SK-N-SH treated with all-trans-retinoic acid at 6 μM for 48 hours (cell line): ENCODE results near the gene MRPL28.

ENCODE experiments used
- ATAC-seq: fragments of 200-7000 bp; cut with Tn5 transposase; 3 replicates; pipeline ENCODE4 v1.9.1; 2020; ENCODE audit warnings: mild to moderate bottlenecking, moderate library complexity
- CREB5 ChIP-seq: fragments of 250-450 bp; sonication (Bioruptor Pico); IDR thresholded peaks from 2 replicates; pipeline ENCODE4 v1.5.1; 2020; ENCODE audit warnings: low read depth, mild to moderate bottlenecking, moderate library complexity
- CSDC2 ChIP-seq: fragments of 250-450 bp; sonication (Bioruptor Pico); IDR thresholded peaks from 2 replicates; pipeline ENCODE4 v1.5.0; 2020; ENCODE audit warnings: mild to moderate bottlenecking, moderate library complexity
- GLIS3 ChIP-seq: fragments of 250-450 bp; sonication (Bioruptor Pico); IDR thresholded peaks from 2 replicates; pipeline ENCODE4 v1.5.0; 2020; ENCODE audit warnings: mild to moderate bottlenecking, moderate library complexity
- POU6F1 ChIP-seq: fragments of 250-450 bp; sonication (Bioruptor Pico); IDR thresholded peaks from 2 replicates; pipeline ENCODE4 v1.8.0; 2021; ENCODE audit warnings: low read depth, mild to moderate bottlenecking, moderate library complexity, borderline replicate concordance
- PPARA ChIP-seq: fragments of 250-450 bp; sonication (Bioruptor Pico); IDR thresholded peaks from 2 replicates; pipeline ENCODE4 v1.5.0; 2020; ENCODE audit warnings: mild to moderate bottlenecking, borderline replicate concordance
- SNAI2 ChIP-seq: fragments of 250-450 bp; sonication (Bioruptor Pico); IDR thresholded peaks from 2 replicates; pipeline ENCODE4 v1.5.0; 2020; ENCODE audit warnings: mild to moderate bottlenecking, moderate library complexity
- TSHZ2 ChIP-seq: fragments of 250-450 bp; sonication (Bioruptor Pico); IDR thresholded peaks from 2 replicates; pipeline ENCODE4 v1.5.0; 2020; ENCODE audit warnings: mild to moderate bottlenecking, moderate library complexity
- ZFP3 ChIP-seq: fragments of 250-450 bp; sonication (Bioruptor Pico); IDR thresholded peaks from 2 replicates; pipeline ENCODE4 v1.5.0; 2020; ENCODE audit warnings: mild to moderate bottlenecking, moderate library complexity
- ZFP30 ChIP-seq: fragments of 450-650 bp; formaldehyde crosslinking; IDR thresholded peaks from 2 replicates; pipeline ENCODE4 v1.5.0; 2022; ENCODE audit warnings: mild to moderate bottlenecking, moderate library complexity
- ZNF565 ChIP-seq: fragments of 450-650 bp; formaldehyde crosslinking; conservative IDR thresholded peaks from 2 replicates; pipeline ENCODE4 v1.5.0; 2020; ENCODE audit warnings: low read depth, mild to moderate bottlenecking, moderate library complexity
- ZNF70 ChIP-seq: fragments of 450-650 bp; formaldehyde crosslinking; IDR thresholded peaks from 2 replicates; pipeline ENCODE4 v1.5.0; 2020; ENCODE audit warnings: mild to moderate bottlenecking, moderate library complexity
- ZNF8 ChIP-seq: fragments of 450-650 bp; formaldehyde crosslinking; IDR thresholded peaks from 2 replicates; pipeline ENCODE4 v1.5.0; 2020; ENCODE audit warnings: mild to moderate bottlenecking, moderate library complexity
- TF ChIP-seq, protein P1 (sequence below): fragments of 250-450 bp; sonication (Bioruptor Pico); IDR thresholded peaks from 2 replicates; pipeline ENCODE4 v1.5.1; 2021; ENCODE audit warnings: mild to moderate bottlenecking, moderate library complexity
- TF ChIP-seq, protein P2 (sequence below): fragments of 250-450 bp; sonication (Bioruptor Pico); IDR thresholded peaks from 2 replicates; pipeline ENCODE4 v1.8.0; 2020; ENCODE audit warnings: mild to moderate bottlenecking, moderate library complexity, borderline replicate concordance

Gene MRPL28

GRCh38 chr16:354291-354881 is 16.0 kb downstream of the MRPL28 start:
- ATAC-seq: no peak
- TF ChIP-seq ZFP30: no peak
- no peak for TF ChIP-seq ZNF565 (CRISPR knock-in tag)
- no peak for TF ChIP-seq GLIS3 (CRISPR knock-in tag)
- no peak for TF ChIP-seq ZFP3
- no peak for TF ChIP-seq SNAI2
- TF ChIP-seq, protein P1, sequence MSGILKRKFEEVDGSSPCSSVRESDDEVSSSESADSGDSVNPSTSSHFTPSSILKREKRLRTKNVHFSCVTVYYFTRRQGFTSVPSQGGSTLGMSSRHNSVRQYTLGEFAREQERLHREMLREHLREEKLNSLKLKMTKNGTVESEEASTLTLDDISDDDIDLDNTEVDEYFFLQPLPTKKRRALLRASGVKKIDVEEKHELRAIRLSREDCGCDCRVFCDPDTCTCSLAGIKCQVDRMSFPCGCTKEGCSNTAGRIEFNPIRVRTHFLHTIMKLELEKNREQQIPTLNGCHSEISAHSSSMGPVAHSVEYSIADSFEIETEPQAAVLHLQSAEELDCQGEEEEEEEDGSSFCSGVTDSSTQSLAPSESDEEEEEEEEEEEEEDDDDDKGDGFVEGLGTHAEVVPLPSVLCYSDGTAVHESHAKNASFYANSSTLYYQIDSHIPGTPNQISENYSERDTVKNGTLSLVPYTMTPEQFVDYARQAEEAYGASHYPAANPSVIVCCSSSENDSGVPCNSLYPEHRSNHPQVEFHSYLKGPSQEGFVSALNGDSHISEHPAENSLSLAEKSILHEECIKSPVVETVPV (CRISPR knock-in tag): no peak
- TF ChIP-seq CREB5: no peak
- no peak for TF ChIP-seq TSHZ2
- no peak for TF ChIP-seq POU6F1 (CRISPR knock-in tag)
- TF ChIP-seq, all 23 proteins: peak for 0

GRCh38 chr16:353404-354290 is 16.7 kb downstream of the MRPL28 start:
- TF ChIP-seq TSHZ2 (no peak), ZNF565 (CRISPR knock-in tag) (no peak), CSDC2 (CRISPR knock-in tag) (no peak), ZNF8 (no peak), ZNF70 (CRISPR knock-in tag) (no peak)
- ATAC-seq: peak; percentile 1; the same call in 2 of the 3 replicates

GRCh38 chr16:352547-353403 is 17.6 kb downstream of the MRPL28 start, which contains the start of gene AXIN1:
Gene AXIN1 (minus strand): TSS chr16:352723. CDS start chr16:347025, 5,698 bp downstream.
- TF ChIP-seq PPARA (no peak), SNAI2 (no peak), ZFP30 (no peak)
- TF ChIP-seq, protein P2, sequence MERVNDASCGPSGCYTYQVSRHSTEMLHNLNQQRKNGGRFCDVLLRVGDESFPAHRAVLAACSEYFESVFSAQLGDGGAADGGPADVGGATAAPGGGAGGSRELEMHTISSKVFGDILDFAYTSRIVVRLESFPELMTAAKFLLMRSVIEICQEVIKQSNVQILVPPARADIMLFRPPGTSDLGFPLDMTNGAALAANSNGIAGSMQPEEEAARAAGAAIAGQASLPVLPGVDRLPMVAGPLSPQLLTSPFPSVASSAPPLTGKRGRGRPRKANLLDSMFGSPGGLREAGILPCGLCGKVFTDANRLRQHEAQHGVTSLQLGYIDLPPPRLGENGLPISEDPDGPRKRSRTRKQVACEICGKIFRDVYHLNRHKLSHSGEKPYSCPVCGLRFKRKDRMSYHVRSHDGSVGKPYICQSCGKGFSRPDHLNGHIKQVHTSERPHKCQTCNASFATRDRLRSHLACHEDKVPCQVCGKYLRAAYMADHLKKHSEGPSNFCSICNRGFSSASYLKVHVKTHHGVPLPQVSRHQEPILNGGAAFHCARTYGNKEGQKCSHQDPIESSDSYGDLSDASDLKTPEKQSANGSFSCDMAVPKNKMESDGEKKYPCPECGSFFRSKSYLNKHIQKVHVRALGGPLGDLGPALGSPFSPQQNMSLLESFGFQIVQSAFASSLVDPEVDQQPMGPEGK: no peak
- TF ChIP-seq, all 23 proteins: peak for 0
- peak; percentile 85 for ATAC-seq
